Ectodermal cell (in vitro differentiated cells): ENCODE data around the gene INTU.

Experiments used
- H3K27ac ChIP-seq: 2 replicates; pipeline ENCODE4 v1.7.0; 2013; ENCODE audit warnings: mild to moderate bottlenecking, low read depth, low read length; ENCODE audit not compliant: insufficient read depth, poor library complexity, severe bottlenecking
- H3K27me3 ChIP-seq: 2 replicates; pipeline ENCODE4 v1.7.0; 2013; ENCODE audit warnings: mild to moderate bottlenecking, low read length; ENCODE audit not compliant: insufficient read depth, control insufficient read depth, poor library complexity, severe bottlenecking
- H3K36me3 ChIP-seq: one replicate; pipeline ENCODE4 v1.7.0; 2013; ENCODE audit warnings: low read length; ENCODE audit not compliant: control insufficient read depth, insufficient read depth
- H3K4me1 ChIP-seq: one replicate; pipeline ENCODE4 v1.7.0; 2013; ENCODE audit warnings: low read length; ENCODE audit not compliant: control insufficient read depth, insufficient read depth
- H3K4me3 ChIP-seq: 2 replicates; pipeline ENCODE4 v1.7.0; 2013; ENCODE audit warnings: low read depth, low read length, control low read depth; ENCODE audit not compliant: insufficient read depth
- H3K9me3 ChIP-seq: 2 replicates; pipeline ENCODE4 v1.7.0; 2013; ENCODE audit warnings: mild to moderate bottlenecking, low read length, moderate library complexity; ENCODE audit not compliant: control insufficient read depth
- WGBS, 2 experiments: methylation state at CpG; one replicate each; pipeline ENCODE4 v1.1.7; 2013; ENCODE audit warnings: missing lambda C conversion rate in 2 of 2; 5-methylcytosine and 5-hydroxymethylcytosine counted together

The INTU gene

DNA sequence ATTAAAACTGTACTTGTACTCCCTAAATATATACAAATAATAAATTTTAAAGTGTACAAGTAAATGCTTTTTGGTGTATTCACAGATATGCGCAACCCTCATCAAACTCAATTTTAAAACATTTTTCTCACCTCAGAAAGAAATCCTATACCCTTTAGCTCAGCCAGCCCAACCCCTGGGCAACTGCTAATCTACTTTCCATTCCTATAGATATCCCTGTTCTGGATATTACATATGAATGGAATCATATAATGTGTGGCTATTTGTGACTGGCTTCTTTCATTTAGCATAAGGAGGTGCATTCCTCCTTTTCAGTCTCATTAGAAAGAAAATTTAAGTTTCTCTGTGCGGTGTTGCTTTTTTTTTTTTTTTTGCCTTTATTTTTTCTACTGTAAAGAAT, 39.4 kb downstream of the INTU start:
- H3K27me3 ChIP-seq, result no peaks in the 10 kb centered on the region
- H3K27ac ChIP-seq, result no peak overlapping the region
- no peaks in the 10 kb centered on the region for H3K4me1 ChIP-seq
- H3K4me3 ChIP-seq, result no peak overlapping the region
- H3K36me3 ChIP-seq, result peaks cover 13% of the 10 kb centered on the region
- H3K9me3 ChIP-seq, result no peaks in the 10 kb centered on the region
- WGBS, 2 experiments, result 100% methylated on average over 1 of the region's 2 CpGs

GRCh38 chr4:127685292-127685691, 52.5 kb downstream of the INTU start:
- H3K27me3 ChIP-seq, result no peaks in the 10 kb centered on the region
- no peaks in the 10 kb centered on the region for H3K4me1 ChIP-seq
- H3K9me3 ChIP-seq, result no peaks in the 10 kb centered on the region
- no peaks in the 10 kb centered on the region for H3K36me3 ChIP-seq
- H3K27ac ChIP-seq, result no peak overlapping the region
- H3K4me3 ChIP-seq, result no peak overlapping the region

DNA sequence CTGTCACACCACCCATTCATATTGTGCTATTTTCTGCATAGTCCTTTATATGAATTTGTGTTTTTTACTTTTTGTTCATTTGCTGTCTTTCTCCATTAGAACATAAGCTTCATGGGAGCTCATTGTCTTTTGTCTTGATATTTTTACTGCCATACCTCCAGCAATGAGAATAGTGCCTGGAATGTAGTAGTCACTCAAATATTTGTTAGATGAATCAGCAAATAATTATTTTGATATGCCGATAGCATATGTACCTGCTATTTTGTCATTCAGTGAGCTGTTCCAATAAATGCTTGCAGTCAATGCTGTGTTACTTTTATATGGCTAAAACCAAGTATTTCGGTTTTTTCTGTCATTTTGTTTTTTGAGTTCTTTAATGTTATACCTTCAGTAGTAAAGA, 53.9 kb downstream of the INTU start:
- WGBS, 2 experiments, result 93 to 95% methylated on average over 1 to 2 of the region's 2 CpGs
- Histone ChIP-seq H3K4me1 (no peaks in the 10 kb centered on the region), H3K4me3 (no peak overlapping the region), H3K36me3 (no peaks in the 10 kb centered on the region), H3K27ac (no peak overlapping the region), H3K27me3 (no peaks in the 10 kb centered on the region), H3K9me3 (no peaks in the 10 kb centered on the region)

DNA sequence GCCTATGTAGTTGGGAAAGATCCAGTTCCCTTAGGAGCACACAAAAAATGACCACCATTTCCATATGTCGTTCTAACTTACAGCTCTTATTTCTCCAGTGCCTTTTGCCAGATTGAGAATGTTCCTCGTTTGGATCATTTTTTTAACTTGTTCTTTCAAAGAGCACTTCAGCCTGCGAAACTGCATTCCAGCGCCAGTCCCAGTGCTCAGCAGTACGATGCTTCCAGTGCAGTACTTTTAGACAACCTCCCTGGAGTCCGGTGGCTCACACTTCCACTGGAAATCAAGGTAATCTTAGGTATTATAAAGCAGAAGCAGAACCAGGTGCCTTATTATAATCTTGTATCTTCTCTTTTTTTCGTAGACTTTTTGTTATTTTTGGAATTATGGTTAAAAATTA, 54.8 kb downstream of the INTU start:
- no peak overlapping the region for H3K4me3 ChIP-seq
- WGBS, 2 experiments, result 92 to 94% methylated on average over 6 to 7 of the region's 7 CpGs
- no peaks in the 10 kb centered on the region for H3K4me1 ChIP-seq
- no peaks in the 10 kb centered on the region for H3K27me3 ChIP-seq
- H3K27ac ChIP-seq, result no peak overlapping the region
- H3K9me3 ChIP-seq, result no peaks in the 10 kb centered on the region
- no peaks in the 10 kb centered on the region for H3K36me3 ChIP-seq

DNA sequence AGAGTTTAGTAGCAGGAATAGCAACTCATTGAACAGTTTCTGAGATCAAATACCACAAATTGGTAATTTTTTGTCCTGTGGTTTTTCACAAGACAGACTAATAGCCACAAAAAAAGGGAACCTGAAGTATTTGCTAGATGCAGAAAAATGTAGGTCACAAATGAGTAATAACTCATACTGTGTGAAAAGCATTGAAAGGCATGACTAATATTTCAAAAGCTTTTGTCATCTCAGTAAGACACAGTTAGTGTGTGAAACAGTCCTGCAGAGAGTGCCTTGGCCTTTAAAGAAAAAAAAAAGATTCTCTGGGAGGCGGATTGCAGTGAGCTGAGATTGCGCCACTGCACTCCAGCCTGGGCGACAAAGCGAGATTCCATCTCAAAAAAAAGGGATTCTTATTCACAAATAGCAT, 66.0 kb downstream of the INTU start:
- WGBS, 2 experiments, result 90 to 95% methylated on average over 4 of the region's 4 CpGs
- Histone ChIP-seq H3K4me1 (no peaks in the 10 kb centered on the region), H3K27me3 (no peaks in the 10 kb centered on the region), H3K9me3 (peaks cover 3% of the 10 kb centered on the region), H3K4me3 (no peak overlapping the region), H3K27ac (no peak overlapping the region), H3K36me3 (no peaks in the 10 kb centered on the region)

DNA sequence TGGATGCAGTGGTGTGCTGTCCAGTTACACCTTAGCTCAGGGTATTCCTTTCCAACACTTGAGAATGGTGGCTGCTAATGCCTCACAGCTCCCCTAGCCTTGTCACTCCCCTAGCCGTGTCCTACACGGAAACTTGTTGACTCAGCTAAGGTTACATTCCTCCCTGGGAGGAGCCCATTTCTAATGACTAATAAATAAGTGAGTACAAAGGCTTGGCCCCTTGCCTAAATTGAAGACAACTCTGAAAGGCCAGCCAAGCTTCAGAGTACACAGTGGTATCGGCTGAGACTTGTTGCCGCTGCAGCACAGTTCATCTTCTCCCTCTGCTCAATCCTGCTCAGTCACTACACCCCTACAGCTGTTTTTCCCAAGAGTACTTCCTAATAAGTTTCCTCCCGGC, 76.2 kb downstream of the INTU start:
- Histone ChIP-seq H3K27me3 (no peaks in the 10 kb centered on the region), H3K4me3 (no peak overlapping the region), H3K27ac (no peak overlapping the region), H3K4me1 (no peaks in the 10 kb centered on the region), H3K36me3 (peaks cover 10% of the 10 kb centered on the region), H3K9me3 (no peaks in the 10 kb centered on the region)
- 77 to 85% methylated on average over 5 of the region's 5 CpGs for WGBS, 2 experiments

DNA sequence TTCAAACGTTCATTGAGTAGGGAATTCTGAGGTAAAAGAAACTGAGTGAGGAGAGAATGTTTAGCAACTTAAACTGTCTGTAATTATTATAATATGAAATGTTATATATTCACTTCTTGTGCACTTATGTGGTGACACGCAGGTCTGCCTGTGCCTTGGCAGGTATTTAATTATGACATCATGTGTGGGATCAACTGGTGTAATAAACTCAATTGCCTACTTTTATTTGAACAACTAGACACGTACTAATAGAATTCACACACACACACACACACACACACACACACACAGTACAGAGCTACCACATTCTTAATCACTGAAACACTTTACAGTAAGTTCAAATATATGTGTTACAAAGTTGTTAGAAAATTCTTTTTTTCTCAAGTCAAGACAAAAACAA, 76.7 kb downstream of the INTU start:
- H3K4me3 ChIP-seq, result no peak overlapping the region
- 83 to 100% methylated on average over 1 to 2 of the region's 3 CpGs for WGBS, 2 experiments
- H3K27me3 ChIP-seq, result no peaks in the 10 kb centered on the region
- H3K27ac ChIP-seq, result no peak overlapping the region
- H3K9me3 ChIP-seq, result no peaks in the 10 kb centered on the region
- H3K36me3 ChIP-seq, result peaks cover 10% of the 10 kb centered on the region
- H3K4me1 ChIP-seq, result no peaks in the 10 kb centered on the region

DNA sequence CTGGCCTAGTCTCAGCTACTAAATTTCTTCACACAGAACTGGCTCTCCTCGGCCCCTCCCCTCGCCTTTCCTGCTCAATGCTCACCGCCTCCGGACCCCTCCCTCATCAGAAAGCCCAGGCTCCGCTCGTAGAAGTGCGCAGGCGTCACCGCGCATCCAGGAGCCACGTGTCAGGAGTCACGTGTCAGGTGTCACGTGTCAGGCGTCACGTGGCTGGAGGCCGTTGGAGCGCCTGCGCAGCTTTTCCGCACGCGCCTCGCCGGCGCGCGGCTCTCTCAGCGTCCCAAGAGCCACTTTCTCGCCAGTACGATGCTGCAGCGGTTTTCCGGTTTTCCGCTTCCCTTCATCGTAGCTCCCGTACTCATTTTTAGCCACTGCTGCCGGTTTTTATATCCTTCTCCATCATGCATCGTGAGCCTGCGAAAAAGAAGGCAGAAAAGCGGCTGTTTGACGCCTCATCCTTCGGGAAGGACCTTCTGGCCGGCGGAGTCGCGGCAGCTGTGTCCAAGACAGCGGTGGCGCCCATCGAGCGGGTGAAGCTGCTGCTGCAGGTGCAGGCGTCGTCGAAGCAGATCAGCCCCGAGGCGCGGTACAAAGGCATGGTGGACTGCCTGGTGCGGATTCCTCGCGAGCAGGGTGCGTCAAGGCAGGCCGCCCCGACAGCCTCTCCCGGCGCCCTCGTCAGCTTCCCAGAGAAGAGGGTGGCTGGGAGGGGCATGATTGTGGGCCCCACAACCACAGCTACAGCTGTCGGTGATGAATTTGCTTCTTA, 97.6 kb downstream of the INTU start, which contains the start of gene SLC25A31:
TSS of gene SLC25A31 (plus strand) at position 259 of the 772 bp plus-strand sequence. CDS start at position 405, 146 bp downstream.
- Histone ChIP-seq H3K27ac (no peak within 1 kb of the TSS), H3K36me3 (no peaks in the 10 kb centered on the region), H3K4me3 (no peak within 1 kb of the TSS), H3K9me3 (no peaks in the 10 kb centered on the region), H3K27me3 (no peaks in the 10 kb centered on the region), H3K4me1 (no peaks in the 10 kb centered on the region)
- WGBS, 2 experiments, result 95 to 96% methylated on average over 64 of the region's 64 CpGs

DNA sequence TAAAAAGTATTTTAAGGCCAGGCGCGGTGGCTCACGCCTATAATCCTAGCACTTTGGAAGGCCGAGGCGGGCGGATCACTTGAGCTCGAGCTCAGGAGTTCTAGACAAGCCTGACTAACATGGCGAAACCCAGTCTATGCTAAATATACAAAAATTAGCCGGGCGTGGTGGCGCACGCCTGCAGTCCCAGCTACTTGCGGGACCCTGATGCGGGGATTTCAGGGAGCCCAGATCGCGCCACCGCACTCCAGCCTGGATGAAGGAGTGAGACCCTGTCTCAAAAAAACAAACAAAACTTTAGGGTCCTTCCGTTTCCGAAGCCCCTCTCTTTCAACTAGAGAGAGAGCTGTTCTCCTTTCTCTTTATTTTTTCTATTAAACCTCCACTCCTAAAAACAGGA, 98.6 kb downstream of the INTU start:
- H3K9me3 ChIP-seq, result no peaks in the 10 kb centered on the region
- H3K27ac ChIP-seq, result no peak overlapping the region
- no peaks in the 10 kb centered on the region for H3K36me3 ChIP-seq
- H3K4me3 ChIP-seq, result no peak overlapping the region
- WGBS, 2 experiments, result 92 to 95% methylated on average over 19 of the region's 19 CpGs
- H3K4me1 ChIP-seq, result no peaks in the 10 kb centered on the region
- H3K27me3 ChIP-seq, result no peaks in the 10 kb centered on the region

DNA sequence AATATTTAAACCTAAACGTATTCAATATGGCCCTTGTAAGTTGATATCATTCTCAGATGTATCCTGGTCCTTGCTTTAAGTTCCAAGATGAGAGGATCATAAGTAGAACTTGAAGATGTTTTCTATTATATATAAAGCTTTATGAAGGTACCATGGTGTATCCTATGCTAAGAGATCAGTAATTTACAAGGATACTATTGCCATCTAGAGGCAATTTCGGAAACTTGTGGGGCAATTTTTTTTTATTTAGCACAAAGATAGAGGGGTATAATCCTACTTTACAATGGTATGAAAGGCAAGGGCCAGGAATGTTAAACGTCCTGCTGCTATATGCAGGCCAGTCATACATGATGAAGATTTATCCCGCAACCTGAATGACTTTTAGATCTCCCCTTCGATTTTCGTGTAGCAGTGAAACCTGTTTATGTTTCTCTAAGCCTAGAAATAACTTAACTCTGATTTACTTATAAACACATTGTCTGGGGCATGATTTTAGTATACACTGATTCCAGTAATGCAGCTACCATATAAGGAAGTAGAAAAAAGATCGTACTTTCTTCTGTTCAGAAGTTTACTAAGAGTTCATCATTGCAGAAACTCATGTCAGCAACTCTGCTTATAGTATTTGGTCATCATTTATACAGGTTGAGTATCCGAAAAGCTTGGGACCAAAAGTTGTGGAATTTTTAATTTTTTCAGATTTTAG, 100.0 kb downstream of the INTU start:
- Histone ChIP-seq H3K4me3 (no peak overlapping the region), H3K27ac (no peak overlapping the region), H3K36me3 (no peaks in the 10 kb centered on the region), H3K9me3 (no peaks in the 10 kb centered on the region), H3K27me3 (no peaks in the 10 kb centered on the region), H3K4me1 (no peaks in the 10 kb centered on the region)
- WGBS, 2 experiments, result 33 to 42% methylated on average over 4 to 7 of the region's 8 CpGs
